HG02571 (cell line): ENCODE data around the gene SPOCK3.
"Not testable (repeated sequence)": the region's sequence is repeated elsewhere in the genome, so short reads cannot be mapped to it uniquely, and the experiment has no call there.

ENCODE experiments used
- ATAC-seq: cut with Tn5 transposase; IDR thresholded peaks from one replicate; pipeline ENCODE4 v1.9.1; 2021; ENCODE audit warnings: mild to moderate bottlenecking, moderate library complexity; ENCODE audit not compliant: unreplicated experiment

The SPOCK3 gene

GRCh38 chr4:167234316-167234881, at the start of gene SPOCK3:
TSS of gene SPOCK3 (minus strand) at chr4:167234494.
- ATAC-seq = no peak

DNA sequence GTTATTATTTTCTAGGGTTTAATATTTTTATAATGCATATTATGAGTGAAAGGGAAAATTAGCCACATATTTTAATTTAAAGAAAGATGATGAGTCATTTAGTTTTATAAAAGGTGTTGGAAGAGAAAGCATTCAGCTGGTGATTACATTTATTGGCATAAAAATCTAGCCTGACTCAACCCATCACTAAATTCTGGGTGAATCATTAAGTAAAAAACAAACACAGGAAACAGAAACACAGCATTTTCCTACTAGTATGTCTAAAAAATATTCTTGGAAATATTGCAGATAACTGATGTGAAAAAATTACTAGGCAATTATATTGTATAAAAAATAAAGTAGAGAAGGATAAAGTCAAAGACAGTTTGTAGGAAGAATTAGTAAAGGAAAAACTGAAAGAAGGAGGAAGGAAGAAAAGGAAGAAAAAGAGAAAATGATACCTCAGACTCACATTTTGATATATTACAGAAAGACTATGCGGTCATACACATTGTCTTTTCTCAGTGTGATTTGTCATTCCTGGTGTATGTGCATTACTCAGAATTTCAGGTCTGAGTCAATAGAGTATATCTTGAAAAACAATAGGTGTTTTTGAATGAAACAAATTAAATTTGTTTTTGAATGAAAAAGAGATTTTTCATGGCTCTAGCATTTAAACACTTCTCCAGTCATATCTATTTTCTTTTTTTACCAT, 48.0 kb upstream of the SPOCK3 start:
- no peak for ATAC-seq

- not testable (repeated sequence) for ATAC-seq
Observed at GRCh38 chr4:167281545-167281944, 47.3 kb upstream of the SPOCK3 start.

DNA sequence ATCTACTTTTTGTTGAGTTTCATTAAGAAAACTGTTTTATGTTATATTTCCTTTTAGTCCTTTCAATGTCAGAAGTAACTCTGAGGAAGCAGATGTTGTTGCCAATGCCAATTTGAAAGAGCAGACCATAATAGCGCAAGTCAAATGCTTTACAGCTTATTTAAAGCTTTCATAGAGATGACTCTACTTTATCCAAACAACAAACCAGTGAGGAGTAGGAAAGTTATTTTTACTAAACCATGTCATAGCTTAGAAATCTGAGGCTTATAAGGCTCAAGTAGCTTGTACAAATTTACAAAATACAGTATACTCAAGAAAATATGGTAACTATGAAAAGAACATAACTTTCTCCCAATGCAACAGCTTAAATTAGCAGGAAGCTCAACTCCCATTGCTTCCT, 40.1 kb upstream of the SPOCK3 start:
- no peak for ATAC-seq

DNA sequence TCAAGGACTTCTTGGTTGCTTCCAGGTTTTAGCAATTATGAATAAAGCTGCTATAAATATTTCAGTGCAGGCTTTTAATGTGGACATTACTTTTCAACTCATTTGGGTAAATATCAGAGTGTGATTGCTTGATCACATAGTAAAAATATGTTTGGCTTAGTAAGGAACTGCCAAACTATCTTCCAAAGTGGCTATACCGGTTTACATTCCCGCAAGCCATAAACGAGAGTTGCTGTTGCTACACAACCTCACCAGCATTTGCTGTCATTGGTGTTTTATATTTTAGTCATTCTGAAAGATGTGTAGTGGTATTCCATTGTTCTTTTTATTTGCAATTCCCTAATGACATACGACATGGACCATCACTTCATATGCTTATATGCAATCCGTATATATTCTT, 30.9 kb upstream of the SPOCK3 start:
- no peak for ATAC-seq

DNA sequence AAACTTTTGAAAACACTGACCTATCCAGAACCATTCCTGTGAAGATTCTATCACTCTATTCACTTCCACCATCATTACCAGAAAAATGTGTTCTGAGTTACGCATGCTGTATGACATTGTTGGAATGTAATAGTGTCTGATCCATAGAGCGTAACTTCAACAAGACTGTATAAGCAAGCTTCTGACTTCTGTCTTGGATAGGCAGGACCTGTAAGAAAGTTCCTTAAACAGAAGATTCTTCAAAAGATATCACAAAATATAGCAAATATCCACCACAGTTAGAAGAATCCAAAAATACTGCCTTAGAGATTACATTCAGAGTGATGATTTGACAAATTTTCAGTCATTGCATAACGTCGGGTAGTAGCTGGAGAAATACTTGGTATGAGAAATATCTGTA, 14.0 kb upstream of the SPOCK3 start:
- no peak for ATAC-seq

GRCh38 chr4:167239627-167240026, 5.3 kb upstream of the SPOCK3 start:
- ATAC-seq = no peak

- no peak for ATAC-seq
Observed at GRCh38 chr4:167238226-167238625, 3.9 kb upstream of the SPOCK3 start.

GRCh38 chr4:167233685-167234315, 494 bp downstream of the SPOCK3 start:
- ATAC-seq = no peak

- no peak for ATAC-seq
Observed at GRCh38 chr4:167232805-167233684, 1.2 kb downstream of the SPOCK3 start.

DNA sequence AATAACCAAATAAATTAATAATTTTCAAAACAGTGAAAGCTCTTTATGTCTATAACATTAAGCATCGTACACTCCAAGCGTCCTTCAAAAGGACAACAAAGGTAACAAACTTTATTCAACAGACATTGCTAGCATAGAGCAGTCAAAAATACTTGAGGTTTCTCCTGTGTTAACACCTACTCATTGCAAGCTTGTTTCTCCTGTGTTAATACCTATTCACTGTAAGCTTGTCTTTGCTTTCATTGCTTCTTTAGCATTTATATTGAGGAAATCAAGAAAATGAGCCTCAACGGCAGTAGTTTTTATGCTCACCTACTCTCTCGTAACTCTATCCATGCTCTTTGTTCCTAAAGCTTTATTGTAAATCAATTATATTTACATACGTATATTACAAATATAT, 3.5 kb downstream of the SPOCK3 start:
- no peak for ATAC-seq

GRCh38 chr4:167222099-167222498, 12.2 kb downstream of the SPOCK3 start:
- ATAC-seq = no peak

DNA sequence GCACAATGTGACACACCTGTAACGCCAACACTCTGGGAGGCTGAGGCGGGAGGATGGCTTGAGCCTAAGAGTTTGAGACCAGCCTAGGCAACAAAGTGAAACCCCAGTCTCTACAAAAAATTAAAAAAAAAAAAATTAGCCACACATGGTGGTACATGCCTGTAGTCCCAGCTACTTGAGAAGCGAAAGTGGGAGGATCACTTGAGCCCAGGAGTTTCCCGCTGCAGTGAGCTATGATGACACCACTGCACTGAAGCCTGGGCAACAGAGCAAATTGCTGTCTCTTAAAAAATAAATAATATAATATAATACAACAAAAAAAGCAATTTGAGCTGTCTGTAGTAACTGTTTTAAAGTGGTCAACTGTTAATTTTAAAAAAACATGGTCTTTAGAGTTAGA, 13.2 kb downstream of the SPOCK3 start:
- no peak for ATAC-seq

DNA sequence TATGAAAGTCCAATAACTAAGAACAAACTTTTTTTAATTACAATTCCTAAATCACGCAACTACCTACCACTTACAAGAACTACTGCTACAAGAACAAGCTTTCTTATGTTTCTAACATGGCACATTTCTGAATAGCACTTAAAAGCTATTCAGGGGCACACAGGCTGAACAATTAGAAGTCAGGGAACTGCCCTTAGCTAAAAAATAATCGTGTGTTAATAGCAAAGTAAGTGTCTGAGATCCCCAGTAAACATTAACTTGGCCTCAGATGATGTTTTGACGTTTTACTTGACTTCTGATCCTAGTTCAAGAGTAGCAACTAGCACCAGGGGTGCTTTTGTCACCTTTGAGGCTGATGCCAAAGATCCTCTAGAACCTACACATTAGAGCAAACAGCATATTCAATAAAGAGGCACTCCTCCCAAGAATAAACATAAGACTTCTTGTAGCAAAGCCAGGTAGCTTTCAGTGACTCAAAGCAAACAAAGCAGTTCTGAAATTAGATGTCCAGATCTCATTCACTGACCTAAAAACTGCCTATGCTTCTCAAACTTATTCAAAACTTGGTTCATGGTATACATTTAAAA, 16.2 kb downstream of the SPOCK3 start:
- ATAC-seq = no peak

GRCh38 chr4:167216783-167217182, 17.5 kb downstream of the SPOCK3 start:
- ATAC-seq = no peak

DNA sequence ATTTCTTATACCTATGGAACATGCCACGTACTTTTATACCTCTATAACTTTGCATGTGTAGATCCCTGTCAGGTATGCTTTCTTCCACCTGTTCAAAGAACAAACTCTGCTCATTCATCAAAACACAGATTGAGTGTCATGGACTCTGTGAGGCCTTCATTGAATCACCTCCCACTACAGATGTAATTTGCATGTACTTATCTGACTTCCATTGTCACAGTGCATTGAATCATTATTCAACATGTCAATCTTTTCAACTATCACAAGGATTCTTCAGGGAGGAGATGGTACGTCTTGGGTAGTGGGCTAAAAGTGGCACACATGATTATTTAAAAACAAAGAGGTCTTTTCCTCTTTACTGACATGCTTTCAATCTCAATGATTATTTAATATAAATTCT, 24.1 kb downstream of the SPOCK3 start:
- ATAC-seq = no peak

- ATAC-seq = no peak
Observed at GRCh38 chr4:167196344-167197012, 37.8 kb downstream of the SPOCK3 start.

DNA sequence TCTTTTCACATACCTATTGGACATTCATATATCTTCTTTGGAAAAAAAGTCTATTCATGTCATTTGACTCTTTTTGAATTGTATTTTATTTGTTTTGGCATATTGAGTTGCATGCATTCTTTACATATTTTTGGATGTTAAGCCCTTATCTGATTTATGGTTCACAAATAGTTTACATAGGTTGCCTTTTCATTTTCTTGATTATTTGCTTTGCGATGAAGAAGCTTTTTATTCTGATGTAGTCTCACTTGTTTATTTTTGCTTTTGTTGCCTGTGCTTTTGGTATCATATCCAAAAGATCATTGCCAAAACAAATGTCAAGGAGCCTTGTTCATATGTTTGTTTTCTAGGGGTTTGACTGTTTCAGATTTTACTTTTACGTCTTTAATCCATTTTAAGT, 43.9 kb downstream of the SPOCK3 start:
- ATAC-seq = no peak

DNA sequence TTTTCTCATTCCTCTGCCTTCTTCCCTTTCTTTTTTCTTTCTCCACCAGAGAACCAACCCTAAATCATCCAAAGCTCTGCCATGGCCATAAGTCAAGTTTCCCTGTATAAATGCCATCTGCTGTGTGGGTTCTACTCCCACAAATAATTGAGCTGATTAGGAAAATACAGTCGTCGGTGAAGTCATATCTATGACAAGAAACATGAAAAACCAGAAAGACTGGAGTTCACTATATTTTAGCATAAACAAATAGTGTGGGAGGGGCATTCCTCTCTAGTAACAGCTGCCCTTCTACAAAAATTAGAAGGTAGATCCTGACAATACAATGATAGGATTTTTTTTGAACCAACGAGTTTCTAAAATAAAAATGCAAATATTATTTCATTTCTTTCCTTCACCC, 48.8 kb downstream of the SPOCK3 start:
- no peak for ATAC-seq

DNA sequence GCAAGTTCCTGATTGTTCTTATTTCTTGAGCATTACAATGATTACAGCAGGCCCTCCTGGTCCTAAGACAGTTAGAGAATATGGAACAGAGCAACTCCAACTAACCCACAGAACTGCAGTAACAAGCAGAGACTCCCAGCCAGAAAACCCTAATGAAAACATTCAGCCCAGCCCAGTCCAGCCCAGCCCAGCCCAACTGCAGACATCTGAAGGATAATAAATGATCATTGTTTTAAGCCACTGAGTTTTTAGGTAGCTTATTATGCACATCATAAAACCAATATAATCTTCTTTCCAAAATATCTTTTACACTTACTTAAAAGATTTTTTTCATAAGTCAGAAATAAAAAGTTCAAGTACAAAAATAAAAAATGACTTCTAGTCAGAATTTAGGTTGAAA, 51.3 kb downstream of the SPOCK3 start:
- no peak for ATAC-seq

DNA sequence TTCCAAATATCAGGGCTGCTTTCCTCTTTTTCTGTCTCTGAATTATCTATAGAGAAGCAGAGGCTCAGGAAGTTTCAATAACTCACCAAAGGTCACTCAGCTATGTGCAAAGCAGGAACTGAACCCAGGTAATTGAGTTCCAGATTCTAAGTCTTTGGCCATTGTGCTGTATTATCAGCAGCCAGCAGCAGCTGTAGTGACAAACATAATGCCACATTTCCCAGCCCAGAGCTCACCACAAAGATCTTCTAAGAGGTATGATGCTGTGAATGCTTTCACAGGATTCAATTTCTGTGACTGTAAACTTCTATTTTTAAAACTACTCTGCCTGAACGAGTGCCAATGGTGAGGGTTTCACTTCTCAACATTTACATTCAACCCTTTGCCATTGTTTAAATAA, 56.4 kb downstream of the SPOCK3 start:
- no peak for ATAC-seq
